OCI-M1 (cell line): ENCODE results near the gene ARAP1.

ENCODE experiments used
- DNase-seq: peaks from one replicate; lab custom pipeline; 2025; lab: John Stamatoyannopoulos, UW

The ARAP1 gene

GRCh38 chr11:72685560-72686480 is 66.4 kb downstream of the ARAP1 start:
- DNase-seq = peak; percentile 77

DNA sequence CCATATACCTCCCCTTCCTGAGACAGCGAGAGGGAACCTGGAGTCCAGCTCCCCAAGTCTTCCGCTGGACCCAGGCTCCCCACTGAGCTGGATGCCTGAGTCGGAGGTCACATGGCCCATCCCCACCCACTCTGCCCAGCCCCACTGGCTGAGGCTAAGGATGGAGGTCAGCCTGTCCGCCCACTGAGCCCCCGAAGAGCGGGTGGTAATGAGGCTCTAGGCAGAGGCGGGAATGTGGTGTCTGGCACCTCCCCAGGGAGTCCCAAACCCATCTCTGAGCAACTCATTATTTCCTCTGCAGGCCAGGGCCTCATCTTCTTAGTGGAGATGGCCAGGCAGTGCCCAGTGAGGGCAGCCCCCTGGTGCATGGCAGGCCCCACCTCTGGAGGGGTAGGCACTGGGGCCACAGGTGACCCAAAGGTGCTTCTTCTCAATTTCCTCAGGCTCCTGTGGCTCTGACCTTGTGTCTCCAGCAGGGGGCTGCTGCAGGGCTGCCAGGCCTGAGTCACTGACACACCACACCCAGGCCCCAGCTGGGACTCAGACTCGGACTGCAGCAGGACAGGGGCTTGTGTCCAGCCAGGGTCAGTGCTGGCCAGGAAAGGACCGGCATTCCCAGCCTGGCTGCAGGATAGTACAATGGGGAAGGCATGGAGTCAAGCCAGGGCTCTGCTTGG is 67.8 kb downstream of the ARAP1 start:
- DNase-seq = peak; percentile 91

GRCh38 chr11:72683782-72684200 is 68.4 kb downstream of the ARAP1 start:
- peak; percentile 93 for DNase-seq

DNA sequence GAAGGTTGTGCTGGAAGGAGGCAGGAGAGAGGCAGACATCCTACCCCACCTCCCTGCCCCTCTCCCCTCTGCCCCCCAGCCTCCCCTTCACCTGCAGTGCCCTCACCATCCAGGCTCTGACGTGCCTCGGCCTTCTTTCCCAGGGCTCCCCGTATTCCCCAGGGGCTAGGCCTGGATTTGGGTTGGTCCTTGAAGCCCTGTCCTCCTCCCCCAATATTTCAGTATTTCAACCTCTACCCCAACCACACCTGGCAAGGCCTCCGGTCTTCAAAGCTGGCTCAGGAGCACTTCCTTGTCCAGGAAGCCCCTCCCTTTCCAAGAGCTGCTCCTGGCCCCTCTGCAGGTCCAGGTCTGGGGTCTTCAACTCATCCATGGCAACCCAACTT is 69.4 kb downstream of the ARAP1 start:
- no peak for DNase-seq

GRCh38 chr11:72682238-72682857 is 69.9 kb downstream of the ARAP1 start:
- no peak for DNase-seq

- DNase-seq = no peak
Observed at GRCh38 chr11:72681226-72682153, 70.7 kb downstream of the ARAP1 start.

- no peak for DNase-seq
Observed at GRCh38 chr11:72680624-72681158, 71.5 kb downstream of the ARAP1 start.

- no peak for DNase-seq
Observed at GRCh38 chr11:72679869-72680268, 72.3 kb downstream of the ARAP1 start.

DNA sequence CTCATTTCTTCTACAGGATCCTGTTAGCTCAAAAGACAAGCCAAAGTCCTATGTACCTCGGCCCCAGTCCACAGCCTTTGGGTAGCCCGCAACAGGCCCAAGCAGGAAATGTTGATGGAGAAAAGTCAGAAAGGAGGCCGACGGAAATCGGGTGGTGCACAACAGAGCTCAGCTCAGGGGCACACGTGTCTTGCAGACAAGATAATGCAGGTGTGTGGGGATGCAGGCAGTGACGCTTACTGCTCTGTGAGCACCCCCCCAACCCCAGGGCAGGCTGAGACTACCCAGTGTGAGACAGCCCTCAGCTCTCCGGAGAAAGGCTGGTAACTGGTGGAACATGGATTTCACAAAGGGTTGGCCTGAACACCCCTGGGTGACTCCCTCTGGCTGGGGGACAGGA is 73.7 kb downstream of the ARAP1 start:
- no peak for DNase-seq

DNA sequence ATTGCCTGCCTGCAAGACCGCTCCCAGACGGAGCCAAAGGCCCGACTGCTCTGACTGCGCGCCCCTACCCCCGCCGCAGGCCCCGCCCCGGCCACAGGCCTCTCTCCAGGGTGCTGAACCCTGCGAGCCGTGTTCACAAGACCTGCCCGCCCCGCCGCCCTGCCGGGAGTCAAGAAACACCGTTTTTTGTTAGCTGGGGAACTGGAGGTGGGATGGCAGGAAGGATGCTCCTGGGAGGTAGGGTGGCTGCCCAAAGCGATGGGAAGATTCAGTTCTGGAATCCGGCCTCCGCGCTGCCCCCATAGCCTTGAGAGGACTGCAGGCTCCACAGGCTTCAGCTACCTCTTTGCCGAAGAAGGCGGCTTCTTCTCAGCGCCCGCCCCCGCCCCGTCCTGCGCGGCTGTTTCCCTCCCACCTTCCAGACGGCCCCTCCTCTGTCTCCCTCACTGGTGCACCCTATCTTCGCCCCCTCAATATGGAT is 75.3 kb downstream of the ARAP1 start:
- peak; percentile 93 for DNase-seq

- DNase-seq = no peak
Observed at GRCh38 chr11:72675221-72675620, 77.0 kb downstream of the ARAP1 start.

- DNase-seq = peak; percentile 59
Observed at GRCh38 chr11:72673943-72674828, 78.0 kb downstream of the ARAP1 start, which contains the start of gene PDE2A. Gene PDE2A (minus strand): TSS chr11:72674422. CDS start chr11:72674207, 215 bp downstream.

GRCh38 chr11:72673284-72673942 is 78.8 kb downstream of the ARAP1 start:
- DNase-seq = no peak

DNA sequence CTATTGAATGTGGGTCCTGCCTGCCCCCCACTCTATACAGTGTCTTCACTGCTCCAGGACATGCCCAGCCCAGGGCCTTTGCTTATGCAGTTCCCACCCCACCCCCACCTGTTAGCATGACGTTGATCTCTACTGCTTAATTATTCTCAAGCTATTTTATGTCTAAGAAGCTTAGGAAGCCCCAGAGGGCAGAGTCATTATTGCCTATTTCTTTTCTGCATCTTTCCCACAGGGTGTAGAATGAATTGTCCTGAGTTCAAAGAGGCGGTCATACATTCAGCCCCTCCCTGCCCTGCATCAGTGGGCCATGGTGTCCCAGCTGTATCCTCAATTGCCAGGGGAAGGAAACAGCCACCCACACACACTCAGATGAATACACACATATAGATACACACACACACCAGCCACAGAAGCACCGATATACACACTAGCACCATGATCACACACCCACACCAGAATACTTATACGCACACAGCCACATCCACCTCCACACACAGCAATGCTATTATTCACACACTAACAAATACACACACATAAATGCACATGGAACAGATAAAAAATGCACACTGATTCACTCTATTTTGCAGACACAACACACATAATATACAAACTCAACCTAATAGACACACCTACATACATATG is 79.5 kb downstream of the ARAP1 start:
- no peak for DNase-seq

GRCh38 chr11:72671152-72672099 is 80.8 kb downstream of the ARAP1 start:
- no peak for DNase-seq

- DNase-seq = no peak
Observed at GRCh38 chr11:72670041-72670440, 82.2 kb downstream of the ARAP1 start.

GRCh38 chr11:72669527-72669926 is 82.7 kb downstream of the ARAP1 start:
- no peak for DNase-seq
